K562 (cell line): ENCODE results near the gene TGOLN2.

Experiments used
- EP300 ChIP-seq: IDR thresholded peaks from 2 replicates; pipeline ENCODE4 v1.6.1; 2012; ENCODE audit warnings: low read length, improper control_type of control experiment
- NR1H2 ChIP-seq: sonication (generic); formaldehyde crosslinking; IDR thresholded peaks from 2 replicates; pipeline ENCODE4 v1.4.0; 2020; ENCODE audit warnings: mild to moderate bottlenecking, missing genetic modification reagents
- POLR2G ChIP-seq: fragments of 200-400 bp; formaldehyde crosslinking; IDR thresholded peaks from 2 replicates; pipeline ENCODE4 v1.6.1; 2017; ENCODE audit warnings: low read depth, mild to moderate bottlenecking, antibody characterized with exemption, low read length, moderate library complexity
- ZBED1 ChIP-seq: IDR thresholded peaks from 2 replicates; pipeline ENCODE4 v1.6.1; 2014
- ZNF354B ChIP-seq: fragments of 250-450 bp; sonication (Bioruptor Pico); IDR thresholded peaks from 2 replicates; pipeline ENCODE4 v1.4.0; 2020
- TF ChIP-seq, protein P1 (sequence below), 3 experiments: IDR thresholded peaks in 2 of 3; conservative IDR thresholded peaks in 1 of 3; 2 replicates each; pipeline ENCODE4 v1.5.1; 2011 to 2012; ENCODE audit warnings: low read length in 3 of 3, mild to moderate bottlenecking in 3 of 3, control low read depth in 2 of 3, improper control_type of control experiment in 1 of 3, inconsistent platforms in 1 of 3, low read depth in 1 of 3, mixed read lengths in 1 of 3, moderate library complexity in 1 of 3; ENCODE audit not compliant: insufficient read depth in 2 of 3

DNA sequence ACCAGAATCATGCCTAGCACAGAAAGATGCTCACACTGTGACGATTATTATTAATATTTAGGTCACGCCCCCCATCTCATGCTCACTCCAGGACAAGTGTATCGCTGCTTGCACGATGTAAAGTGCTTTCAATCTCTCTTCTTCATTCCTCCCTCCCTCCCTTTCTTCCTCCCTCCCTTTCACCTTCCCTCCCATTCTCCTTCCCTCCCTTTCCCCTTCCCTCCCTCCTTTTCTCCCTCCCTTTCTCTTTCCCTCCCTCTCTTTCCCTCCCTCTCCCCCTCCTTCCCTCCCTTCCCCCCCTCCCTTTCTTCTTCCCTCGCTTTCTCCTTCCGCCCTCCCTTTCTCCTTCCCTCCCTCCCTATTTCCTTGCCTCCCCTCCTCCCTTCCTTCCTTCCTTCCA is 19.6 kb downstream of the TGOLN2 start:
- TF ChIP-seq, protein P1, sequence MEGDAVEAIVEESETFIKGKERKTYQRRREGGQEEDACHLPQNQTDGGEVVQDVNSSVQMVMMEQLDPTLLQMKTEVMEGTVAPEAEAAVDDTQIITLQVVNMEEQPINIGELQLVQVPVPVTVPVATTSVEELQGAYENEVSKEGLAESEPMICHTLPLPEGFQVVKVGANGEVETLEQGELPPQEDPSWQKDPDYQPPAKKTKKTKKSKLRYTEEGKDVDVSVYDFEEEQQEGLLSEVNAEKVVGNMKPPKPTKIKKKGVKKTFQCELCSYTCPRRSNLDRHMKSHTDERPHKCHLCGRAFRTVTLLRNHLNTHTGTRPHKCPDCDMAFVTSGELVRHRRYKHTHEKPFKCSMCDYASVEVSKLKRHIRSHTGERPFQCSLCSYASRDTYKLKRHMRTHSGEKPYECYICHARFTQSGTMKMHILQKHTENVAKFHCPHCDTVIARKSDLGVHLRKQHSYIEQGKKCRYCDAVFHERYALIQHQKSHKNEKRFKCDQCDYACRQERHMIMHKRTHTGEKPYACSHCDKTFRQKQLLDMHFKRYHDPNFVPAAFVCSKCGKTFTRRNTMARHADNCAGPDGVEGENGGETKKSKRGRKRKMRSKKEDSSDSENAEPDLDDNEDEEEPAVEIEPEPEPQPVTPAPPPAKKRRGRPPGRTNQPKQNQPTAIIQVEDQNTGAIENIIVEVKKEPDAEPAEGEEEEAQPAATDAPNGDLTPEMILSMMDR (IDR thresholded peaks at IDR 0.05 in 2 of 3, conservative IDR thresholded peaks at IDR 0.05 in 1 of 3; ENCODE audit: insufficient read depth in 2 of 3, low read depth in 1 of 3, low read length in 3 of 3) = no peak
- TF ChIP-seq ZBED1 (no peak), ZNF354B (no peak), POLR2G (no peak), EP300 (no peak), NR1H2 (no peak)
